B cell (primary cell): Measurements from ENCODE around the gene GRID1. TPM values are rescaled to one million over a fixed set of nuclear protein-coding genes. Genes with fewer than 3 reads are reported as not detected.

Source experiments
- ATAC-seq: fragments of 200-7000 bp; cut with Tn5 transposase; one replicate; pipeline ENCODE4 v1.10.0; 2021; ENCODE audit warnings: low read depth, mild to moderate bottlenecking, moderate number of reproducible peaks, moderate library complexity
- CTCF ChIA-PET: fragments of 350-600 bp; sonication (Branson Sonifier 250); formaldehyde crosslinking; loops from one replicate; lab custom pipeline; 2021; ENCODE audit warnings: antibody characterized with exemption, inconsistent platforms; lab: Charles Lee
- POLR2A ChIA-PET: fragments of 350-600 bp; sonication (Branson Sonifier 250); formaldehyde crosslinking; loops from one replicate; lab custom pipeline; 2021; ENCODE audit warnings: antibody characterized with exemption; lab: Charles Lee
- DNase-seq: peaks from one replicate; pipeline ENCODE4 v3.0.0; 2013
- H2AFZ ChIP-seq: 2 replicates; pipeline ENCODE4 v1.6.1; 2012; ENCODE audit warnings: mild to moderate bottlenecking, low read depth, low read length; ENCODE audit not compliant: insufficient read depth, poor library complexity, severe bottlenecking
- H3K27ac ChIP-seq, 2 donors: 1 replicate in 1 of 2; 2 replicates in 1 of 2; pipeline ENCODE4 v1.5.1; 2012 to 2013; ENCODE audit warnings: low read length in 2 of 2, mild to moderate bottlenecking in 2 of 2, moderate library complexity in 1 of 2
- H3K27me3 ChIP-seq, 4 experiments: fragments of 200-600 bp in 1 of 4; sonication (generic) in 1 of 4; replicated peaks in 1 of 4; 1 replicate in 2 of 4; 2 replicates in 2 of 4; pipeline versions ENCODE4 v1.6.1 to v1.7.0; 2013 to 2016; ENCODE audit warnings: low read length in 3 of 4, mild to moderate bottlenecking in 2 of 4, mixed read lengths in 1 of 4, moderate library complexity in 1 of 4; ENCODE audit not compliant: insufficient read depth in 4 of 4, control insufficient read depth in 3 of 4; ENCODE audit errors: control extremely low read depth in 1 of 4
- H3K36me3 ChIP-seq, 2 experiments: replicated peaks in 1 of 2; 1 replicate in 1 of 2; 2 replicates in 1 of 2; pipeline versions ENCODE4 v1.6.1 to v1.7.1; 2013; ENCODE audit warnings: low read length in 1 of 2; ENCODE audit not compliant: insufficient read depth in 2 of 2, control insufficient read depth in 1 of 2; ENCODE audit errors: control extremely low read depth in 1 of 2, extremely low read depth in 1 of 2
- H3K4me1 ChIP-seq, 2 donors: fragments of 200-600 bp in 1 of 2; sonication (generic) in 1 of 2; 1 replicate in 1 of 2; 2 replicates in 1 of 2; pipeline versions ENCODE4 v1.5.1 to v1.6.1; 2013 to 2017; ENCODE audit warnings: low read length in 2 of 2; ENCODE audit not compliant: control insufficient read depth in 2 of 2, insufficient read depth in 2 of 2
- H3K4me2 ChIP-seq: replicated peaks from 2 replicates; pipeline ENCODE3; 2012; ENCODE audit warnings: mild to moderate bottlenecking, low read depth, low read length; ENCODE audit not compliant: poor library complexity, severe bottlenecking
- H3K4me3 ChIP-seq, 5 experiments: fragments of 200-600 bp in 1 of 5; sonication (generic) in 1 of 5; 1 replicate in 3 of 5; 2 replicates in 2 of 5; pipeline versions ENCODE4 v1.5.1 to v1.7.0; 2011 to 2016; ENCODE audit warnings: low read length in 4 of 5, mild to moderate bottlenecking in 4 of 5, low read depth in 2 of 5, control low read depth in 1 of 5, moderate library complexity in 1 of 5; ENCODE audit not compliant: insufficient read depth in 1 of 5; ENCODE audit errors: control extremely low read depth in 1 of 5, extremely low read depth in 1 of 5
- H3K79me2 ChIP-seq: fragments of 200-600 bp; sonication (generic); one replicate; pipeline ENCODE4 v1.6.0; 2016; ENCODE audit warnings: low read length; ENCODE audit not compliant: control insufficient read depth, insufficient read depth
- H3K9ac ChIP-seq: fragments of 200-600 bp; sonication (generic); 2 replicates; pipeline ENCODE4 v1.6.1; 2017; ENCODE audit warnings: mild to moderate bottlenecking, low read length, moderate library complexity
- H3K9me3 ChIP-seq, 3 donors: one replicate each; pipeline versions ENCODE4 v1.6.1 to v1.7.1; 2013; ENCODE audit warnings: low read length in 2 of 3; ENCODE audit not compliant: control insufficient read depth in 2 of 3, insufficient read depth in 1 of 3; ENCODE audit errors: control extremely low read depth in 1 of 3
- H4K20me1 ChIP-seq: 2 replicates; pipeline ENCODE4 v1.6.0; 2012; ENCODE audit warnings: mild to moderate bottlenecking, low read length; ENCODE audit not compliant: insufficient read depth, control insufficient read depth, poor library complexity, severe bottlenecking
- H3K27ac Mint-ChIP-seq: one replicate; pipeline ENCODE4 v1.8.0; 2021; ENCODE audit warnings: mixed read lengths
- H3K27me3 Mint-ChIP-seq: one replicate; pipeline ENCODE4 v1.8.0; 2021; ENCODE audit warnings: mixed read lengths
- H3K4me1 Mint-ChIP-seq: one replicate; pipeline ENCODE4 v1.8.0; 2021; ENCODE audit warnings: mixed read lengths
- H3K4me3 Mint-ChIP-seq: one replicate; pipeline ENCODE4 v1.8.0; 2021; ENCODE audit warnings: mixed read lengths
- H3K9me3 Mint-ChIP-seq: one replicate; pipeline ENCODE4 v1.8.0; 2022; ENCODE audit warnings: mixed read lengths; ENCODE audit not compliant: insufficient read depth
- EZH2 ChIP-seq: IDR thresholded peaks from 2 replicates; pipeline ENCODE4 v1.6.1; 2012; ENCODE audit warnings: borderline replicate concordance, low read depth, mild to moderate bottlenecking, moderate library complexity, low read length; ENCODE audit not compliant: insufficient read depth, poor library complexity, severe bottlenecking
- WGBS: methylation state at CpG from one replicate; pipeline ENCODE4 v1.1.5; 2013; ENCODE audit warnings: missing lambda C conversion rate; ENCODE audit not compliant: insufficient coverage; 5-methylcytosine and 5-hydroxymethylcytosine counted together
- intact Hi-C: fragments of 100-400 bp; cut with micrococcal nuclease; formaldehyde crosslinking; loops from one replicate; pipeline ENCODE4 v1.10.0; 2022
- polyA plus RNA-seq: library from polyadenylated mRNA; depleted of rRNA; stranded (reverse); fragments of >200 nt; gene quantifications from 2 replicates; pipeline ENCODE4 v1.2.3, GENCODE V29; 2012
- total RNA-seq, 2 donors: library from RNA; stranded (reverse); fragments of 120-200 nt in 1 of 2; gene quantifications; 1 replicate in 1 of 2; 2 replicates in 1 of 2; pipeline versions ENCODE4 v1.2.3 to v1.2.4, GENCODE V29; 2013 to 2022
- TF ChIP-seq, protein P1 (sequence below): fragments of 200-600 bp; IDR thresholded peaks from one replicate; pipeline ENCODE4 v1.8.0; 2022; ENCODE audit warnings: antibody characterized with exemption, mild to moderate bottlenecking

GRID1 gene
- total and polyA plus RNA-seq, 2 donors (not counting 1 experiment from before 2014, with no cell fraction given): not detected

DNA sequence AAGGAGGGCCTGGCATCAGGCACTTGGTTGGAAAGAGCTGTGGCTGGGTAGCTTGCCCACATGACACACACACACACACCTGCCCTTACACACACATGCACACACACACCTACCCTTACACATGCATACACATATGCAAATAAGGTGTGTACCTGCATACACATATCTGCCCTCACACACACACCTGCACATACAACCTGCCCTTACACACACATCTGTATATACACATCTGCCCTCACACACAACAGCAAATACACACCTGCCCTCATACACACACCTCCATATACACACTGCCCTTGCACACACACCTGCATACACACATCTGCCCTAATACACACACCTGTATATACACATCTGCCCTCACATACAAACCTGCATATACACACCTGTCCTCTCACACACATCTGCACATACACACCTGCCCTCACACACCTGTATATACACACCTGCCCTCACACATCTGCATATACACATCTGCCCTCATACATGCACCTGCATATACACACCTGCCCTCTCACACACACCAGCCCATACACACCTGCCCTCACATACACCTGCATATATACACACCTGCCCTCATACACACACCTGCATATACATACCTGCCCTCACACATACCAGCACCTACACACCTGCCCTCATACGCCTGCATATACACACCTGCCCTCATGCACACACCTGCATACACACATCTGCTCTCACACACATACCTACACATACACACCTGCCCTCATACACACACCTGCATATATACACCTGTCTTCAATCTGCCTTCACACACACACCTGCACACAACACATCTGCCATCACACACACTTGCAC is 82.9 kb downstream of the GRID1 start:
- CTCF ChIA-PET: no interaction called here
- H3K4me3 Mint-ChIP-seq: no peak overlapping the region

More for the DNA sequence above, 82.9 kb downstream of the GRID1 start:
- DNase-seq (no peak), ATAC-seq (no peak)
- Histone ChIP-seq H3K9ac (no peak overlapping the region), H3K36me3 (no peaks in the 10 kb centered on the region), H3K4me3 (no peak overlapping the region), H3K79me2 (no peaks in the 10 kb centered on the region), H2AFZ (no peak overlapping the region), H3K27me3 (peaks cover 0 to 11% (median 0%) of the 10 kb centered on the region in 4 experiments), H4K20me1 (no peaks in the 10 kb centered on the region), H3K27ac (no peak overlapping the region), H3K4me1 (no peaks in the 10 kb centered on the region), H3K9me3 (peaks cover 0 to 10% (median 0%) of the 10 kb centered on the region in 3 donors), H3K4me2 (no peak overlapping the region)
- WGBS: 85% methylated on average over 1 of the region's 1 CpG
- intact Hi-C loops: no loop called here
- no peak overlapping the region for H3K27ac Mint-ChIP-seq
- peaks cover 3% of the 10 kb centered on the region for H3K4me1 Mint-ChIP-seq
- H3K27me3 Mint-ChIP-seq: peaks cover 20% of the 10 kb centered on the region
- TF ChIP-seq, protein P1, sequence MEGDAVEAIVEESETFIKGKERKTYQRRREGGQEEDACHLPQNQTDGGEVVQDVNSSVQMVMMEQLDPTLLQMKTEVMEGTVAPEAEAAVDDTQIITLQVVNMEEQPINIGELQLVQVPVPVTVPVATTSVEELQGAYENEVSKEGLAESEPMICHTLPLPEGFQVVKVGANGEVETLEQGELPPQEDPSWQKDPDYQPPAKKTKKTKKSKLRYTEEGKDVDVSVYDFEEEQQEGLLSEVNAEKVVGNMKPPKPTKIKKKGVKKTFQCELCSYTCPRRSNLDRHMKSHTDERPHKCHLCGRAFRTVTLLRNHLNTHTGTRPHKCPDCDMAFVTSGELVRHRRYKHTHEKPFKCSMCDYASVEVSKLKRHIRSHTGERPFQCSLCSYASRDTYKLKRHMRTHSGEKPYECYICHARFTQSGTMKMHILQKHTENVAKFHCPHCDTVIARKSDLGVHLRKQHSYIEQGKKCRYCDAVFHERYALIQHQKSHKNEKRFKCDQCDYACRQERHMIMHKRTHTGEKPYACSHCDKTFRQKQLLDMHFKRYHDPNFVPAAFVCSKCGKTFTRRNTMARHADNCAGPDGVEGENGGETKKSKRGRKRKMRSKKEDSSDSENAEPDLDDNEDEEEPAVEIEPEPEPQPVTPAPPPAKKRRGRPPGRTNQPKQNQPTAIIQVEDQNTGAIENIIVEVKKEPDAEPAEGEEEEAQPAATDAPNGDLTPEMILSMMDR: no peak
- no peak for TF ChIP-seq EZH2
- H3K9me3 Mint-ChIP-seq: no peaks in the 10 kb centered on the region
- POLR2A ChIA-PET: no interaction called here
